Lower leg skin (tissue), 3 donors: ENCODE data around the gene CACNA1G.

ENCODE experiments used
- POLR2A ChIP-seq, 2 donors: fragments of 450-650 bp; IDR thresholded peaks; one replicate each; pipeline ENCODE4 v1.6.1; 2016 to 2017; ENCODE audit warnings: antibody characterized with exemption in 2 of 2, mild to moderate bottlenecking in 1 of 2, moderate library complexity in 1 of 2
- TF ChIP-seq, protein P1 (sequence below), 3 donors: fragments of 450-650 bp; IDR thresholded peaks; one replicate each; pipeline ENCODE4 v1.5.1; 2016; ENCODE audit warnings: antibody characterized with exemption in 3 of 3, mild to moderate bottlenecking in 3 of 3, moderate library complexity in 2 of 3

DNA sequence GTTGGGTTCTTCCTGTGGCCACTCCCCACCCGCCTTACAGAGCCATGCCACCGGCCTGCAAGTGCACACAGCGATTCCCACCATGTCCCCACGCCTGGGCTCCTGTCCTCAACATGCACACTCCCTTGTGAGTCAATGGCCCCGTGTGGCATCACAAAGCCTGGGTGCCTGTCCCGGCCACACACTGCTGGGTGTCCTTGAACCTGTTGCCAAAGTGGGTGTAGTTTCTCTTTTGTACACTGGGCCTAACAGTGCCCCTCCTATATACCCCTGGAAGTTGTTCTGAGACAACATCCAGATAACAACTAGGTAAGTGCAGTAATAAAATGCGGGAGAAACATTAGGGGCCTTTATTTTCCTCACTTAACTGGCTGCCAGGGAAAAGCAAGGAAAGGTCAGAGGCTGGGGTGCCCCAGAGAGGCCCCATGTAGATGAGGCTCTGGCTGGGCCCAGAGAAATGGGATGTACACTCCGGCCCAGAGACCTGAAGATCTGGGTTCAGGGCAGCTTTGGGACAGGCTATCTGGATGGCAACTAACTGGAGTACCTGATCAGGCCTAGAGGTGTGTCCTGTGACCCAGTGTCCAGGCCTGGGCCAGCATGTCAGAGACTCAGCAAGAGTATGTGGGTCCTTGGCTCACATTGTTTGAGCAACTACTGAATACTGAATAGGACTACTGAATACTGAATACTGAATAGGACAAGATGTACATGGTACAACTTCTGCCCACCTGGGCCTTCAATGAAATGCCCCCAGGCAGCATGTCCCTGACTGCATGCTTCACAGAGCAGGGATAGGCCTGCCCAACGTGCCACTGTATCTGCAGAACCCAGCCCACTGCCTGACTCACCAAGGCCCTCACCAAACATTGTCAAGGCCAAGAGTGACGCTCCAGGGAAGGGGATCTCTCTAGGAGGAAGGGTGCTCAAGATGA lies 82.5 kb downstream of the CACNA1G start:
- TF ChIP-seq, protein P1, sequence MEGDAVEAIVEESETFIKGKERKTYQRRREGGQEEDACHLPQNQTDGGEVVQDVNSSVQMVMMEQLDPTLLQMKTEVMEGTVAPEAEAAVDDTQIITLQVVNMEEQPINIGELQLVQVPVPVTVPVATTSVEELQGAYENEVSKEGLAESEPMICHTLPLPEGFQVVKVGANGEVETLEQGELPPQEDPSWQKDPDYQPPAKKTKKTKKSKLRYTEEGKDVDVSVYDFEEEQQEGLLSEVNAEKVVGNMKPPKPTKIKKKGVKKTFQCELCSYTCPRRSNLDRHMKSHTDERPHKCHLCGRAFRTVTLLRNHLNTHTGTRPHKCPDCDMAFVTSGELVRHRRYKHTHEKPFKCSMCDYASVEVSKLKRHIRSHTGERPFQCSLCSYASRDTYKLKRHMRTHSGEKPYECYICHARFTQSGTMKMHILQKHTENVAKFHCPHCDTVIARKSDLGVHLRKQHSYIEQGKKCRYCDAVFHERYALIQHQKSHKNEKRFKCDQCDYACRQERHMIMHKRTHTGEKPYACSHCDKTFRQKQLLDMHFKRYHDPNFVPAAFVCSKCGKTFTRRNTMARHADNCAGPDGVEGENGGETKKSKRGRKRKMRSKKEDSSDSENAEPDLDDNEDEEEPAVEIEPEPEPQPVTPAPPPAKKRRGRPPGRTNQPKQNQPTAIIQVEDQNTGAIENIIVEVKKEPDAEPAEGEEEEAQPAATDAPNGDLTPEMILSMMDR (IDR thresholded peaks at IDR 0.05): no peak
- TF ChIP-seq POLR2A (IDR thresholded peaks at IDR 0.05): no peak
